Measurements from ENCODE around the gene P2RY6.

DNA sequence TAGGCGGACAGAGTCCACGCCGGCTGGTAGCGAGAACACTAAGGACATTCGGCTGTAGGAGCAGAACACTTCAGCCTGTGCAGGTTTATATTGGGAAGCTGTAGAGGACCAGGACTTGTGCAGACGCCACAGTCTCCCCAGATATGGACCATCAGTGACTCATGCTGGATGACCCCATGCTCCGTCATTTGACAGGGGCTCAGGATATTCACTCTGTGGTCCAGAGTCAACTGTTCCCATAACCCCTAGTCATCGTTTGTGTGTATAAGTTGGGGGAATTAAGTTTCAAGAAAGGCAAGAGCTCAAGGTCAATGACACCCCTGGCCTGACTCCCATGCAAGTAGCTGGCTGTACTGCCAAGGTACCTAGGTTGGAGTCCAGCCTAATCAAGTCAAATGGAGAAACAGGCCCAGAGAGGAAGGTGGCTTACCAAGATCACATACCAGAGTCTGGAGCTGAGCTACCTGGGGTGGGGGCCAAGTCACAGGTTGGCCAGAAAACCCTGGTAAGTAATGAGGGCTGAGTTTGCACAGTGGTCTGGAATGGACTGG lies 36.8 kb upstream of the P2RY6 start:
- TF ChIP-seq, protein P1, sequence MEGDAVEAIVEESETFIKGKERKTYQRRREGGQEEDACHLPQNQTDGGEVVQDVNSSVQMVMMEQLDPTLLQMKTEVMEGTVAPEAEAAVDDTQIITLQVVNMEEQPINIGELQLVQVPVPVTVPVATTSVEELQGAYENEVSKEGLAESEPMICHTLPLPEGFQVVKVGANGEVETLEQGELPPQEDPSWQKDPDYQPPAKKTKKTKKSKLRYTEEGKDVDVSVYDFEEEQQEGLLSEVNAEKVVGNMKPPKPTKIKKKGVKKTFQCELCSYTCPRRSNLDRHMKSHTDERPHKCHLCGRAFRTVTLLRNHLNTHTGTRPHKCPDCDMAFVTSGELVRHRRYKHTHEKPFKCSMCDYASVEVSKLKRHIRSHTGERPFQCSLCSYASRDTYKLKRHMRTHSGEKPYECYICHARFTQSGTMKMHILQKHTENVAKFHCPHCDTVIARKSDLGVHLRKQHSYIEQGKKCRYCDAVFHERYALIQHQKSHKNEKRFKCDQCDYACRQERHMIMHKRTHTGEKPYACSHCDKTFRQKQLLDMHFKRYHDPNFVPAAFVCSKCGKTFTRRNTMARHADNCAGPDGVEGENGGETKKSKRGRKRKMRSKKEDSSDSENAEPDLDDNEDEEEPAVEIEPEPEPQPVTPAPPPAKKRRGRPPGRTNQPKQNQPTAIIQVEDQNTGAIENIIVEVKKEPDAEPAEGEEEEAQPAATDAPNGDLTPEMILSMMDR (IDR thresholded peaks at IDR 0.05), result no peak
- TF ChIP-seq POLR2A (IDR thresholded peaks at IDR 0.05), result no peak
